ENCODE data around the gene UMODL1.
"Not testable (repeated sequence)": the region's sequence is repeated elsewhere in the genome, so short reads cannot be mapped to it uniquely, and the experiment has no call there.

UMODL1 gene

DNA sequence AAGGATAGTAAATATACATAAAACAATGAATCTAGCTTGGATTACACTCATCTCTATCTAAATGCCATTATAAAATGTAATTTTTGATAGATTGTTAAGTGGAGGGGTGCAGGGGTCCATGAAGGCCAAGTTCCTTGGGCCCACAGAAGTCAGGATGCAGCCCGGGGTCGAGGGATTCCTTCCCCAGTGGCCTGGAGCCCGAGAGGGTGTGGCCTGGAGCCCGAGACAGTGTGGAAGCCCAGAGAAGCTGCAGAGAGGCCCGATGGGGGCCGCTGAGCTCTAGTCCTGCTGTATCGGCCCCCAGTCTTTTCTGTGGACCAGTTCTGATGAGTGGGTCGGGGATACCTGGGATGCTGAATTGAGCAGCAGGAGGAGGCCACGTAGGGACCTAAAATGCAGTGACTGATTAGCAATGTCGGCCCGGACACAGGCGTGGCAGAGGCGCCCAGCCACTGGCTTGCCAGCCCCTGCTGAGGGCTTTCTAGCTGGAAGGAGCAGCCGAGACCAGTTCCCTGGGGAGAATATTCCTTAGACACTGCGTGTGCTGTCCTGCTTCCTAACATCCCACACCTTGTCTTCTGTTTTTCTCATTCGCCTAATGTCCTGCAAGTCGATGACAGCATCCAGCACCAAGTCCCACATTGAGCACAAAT lies 38.9 kb downstream of the UMODL1 start:
- Histone ChIP-seq H3K4me3 (no peak overlapping the region), H3K36me3 (no peaks in the 10 kb centered on the region), H3K27me3 (no peaks in the 10 kb centered on the region), H3K9ac (no peak overlapping the region), H3K4me2 (peak overlapping the region; percentile 98), H3K4me1 (peaks cover 96% of the 10 kb centered on the region), H3K9me3 (no peaks in the 10 kb centered on the region), H3K27ac (no peak overlapping the region), H4K20me1 (no peaks in the 10 kb centered on the region)
- TF ChIP-seq Cebpa-rat (IDR thresholded peaks at IDR 0.05) = no peak

DNA sequence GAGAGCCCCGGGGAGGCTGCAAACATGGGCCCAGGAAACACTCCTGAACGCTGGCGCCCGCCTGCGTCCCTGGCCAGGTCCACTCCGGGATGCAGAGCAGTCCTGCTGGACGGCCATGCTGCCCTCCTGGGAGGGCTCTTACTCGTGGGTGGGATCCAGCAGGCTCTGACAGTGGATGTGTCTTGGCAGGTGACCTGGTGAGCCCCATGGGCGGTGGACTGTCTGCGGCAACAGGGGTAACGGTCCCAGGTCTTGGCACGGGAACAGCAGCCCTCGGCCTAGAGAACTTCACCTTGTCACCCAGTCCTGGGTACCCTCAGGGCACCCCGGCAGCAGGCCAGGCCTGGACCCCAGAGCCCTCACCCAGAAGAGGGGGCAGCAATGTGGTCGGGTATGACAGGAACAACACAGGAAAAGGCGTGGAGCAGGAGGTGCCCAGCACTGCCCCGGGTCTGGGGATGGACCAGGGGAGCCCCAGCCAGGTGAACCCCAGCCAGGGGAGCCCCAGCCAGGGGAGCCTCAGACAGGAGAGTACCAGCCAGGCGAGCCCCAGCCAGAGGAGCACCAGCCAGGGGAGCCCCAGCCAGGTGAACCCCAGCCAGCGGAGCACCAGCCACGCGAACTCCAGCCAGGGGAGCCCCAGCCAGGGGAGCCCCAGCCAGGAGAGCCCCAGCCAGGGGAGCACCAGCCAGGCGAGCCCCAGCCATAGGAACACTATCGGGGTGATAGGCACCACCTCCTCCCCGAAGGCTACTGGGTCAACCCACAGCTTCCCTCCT lies 39.8 kb downstream of the UMODL1 start:
- H3K27me3 ChIP-seq = no peaks in the 10 kb centered on the region
- H3K4me1 ChIP-seq = peaks cover 93% of the 10 kb centered on the region
- no peaks in the 10 kb centered on the region for H4K20me1 ChIP-seq
- no peak overlapping the region for H3K4me3 ChIP-seq
- no peak overlapping the region for H3K9ac ChIP-seq
- no peaks in the 10 kb centered on the region for H3K9me3 ChIP-seq
- peak overlapping the region; percentile 98 for H3K4me2 ChIP-seq
- peak overlapping the region; percentile 40 for H3K27ac ChIP-seq
- H3K36me3 ChIP-seq = no peaks in the 10 kb centered on the region
- TF ChIP-seq Cebpa-rat (IDR thresholded peaks at IDR 0.05) = no peak

DNA sequence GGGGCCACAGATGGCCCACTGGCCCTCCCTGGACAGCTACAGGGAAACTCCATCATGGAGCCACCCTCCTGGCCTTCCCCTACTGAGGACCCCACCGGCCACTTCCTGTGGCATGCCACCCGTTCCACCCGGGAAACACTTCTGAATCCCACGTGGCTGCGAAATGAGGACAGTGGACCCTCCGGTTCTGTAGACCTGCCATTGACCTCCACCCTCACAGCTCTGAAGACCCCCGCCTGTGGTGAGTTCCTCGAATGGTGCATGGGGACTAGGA lies 40.3 kb downstream of the UMODL1 start:
- peak overlapping the region; percentile 98 for H3K4me2 ChIP-seq
- no peaks in the 10 kb centered on the region for H3K27me3 ChIP-seq
- H3K4me3 ChIP-seq = no peak overlapping the region
- H4K20me1 ChIP-seq = no peaks in the 10 kb centered on the region
- no peaks in the 10 kb centered on the region for H3K9me3 ChIP-seq
- H3K9ac ChIP-seq = no peak overlapping the region
- peaks cover 91% of the 10 kb centered on the region for H3K4me1 ChIP-seq
- peak overlapping the region; percentile 40 for H3K27ac ChIP-seq
- H3K36me3 ChIP-seq = no peaks in the 10 kb centered on the region
- TF ChIP-seq Cebpa-rat (IDR thresholded peaks at IDR 0.05) = no peak

DNA sequence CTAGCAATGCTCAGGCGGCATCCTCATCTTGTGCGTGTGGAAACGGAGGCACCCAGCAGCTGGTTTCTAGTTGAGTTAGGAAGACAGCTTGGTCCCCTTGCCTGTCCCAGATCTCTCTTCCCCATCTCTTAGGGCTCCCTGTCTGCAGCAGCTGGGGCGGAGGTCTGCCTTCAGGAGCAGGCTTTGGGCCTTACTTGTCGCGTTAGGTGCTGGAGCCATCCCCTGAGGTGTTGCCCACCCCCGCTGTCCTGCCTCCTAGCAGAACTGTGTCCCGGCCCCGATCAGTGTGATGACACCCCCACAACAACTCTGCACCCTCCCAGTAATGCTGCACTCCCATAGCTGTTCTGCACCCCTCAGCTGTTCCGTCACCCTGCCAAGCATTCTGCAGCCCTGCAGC lies 40.7 kb downstream of the UMODL1 start:
- no peaks in the 10 kb centered on the region for H3K27me3 ChIP-seq
- no peak overlapping the region for H3K27ac ChIP-seq
- H4K20me1 ChIP-seq = no peaks in the 10 kb centered on the region
- H3K4me3 ChIP-seq = no peak overlapping the region
- H3K4me1 ChIP-seq = peaks cover 91% of the 10 kb centered on the region
- H3K9ac ChIP-seq = no peak overlapping the region
- no peaks in the 10 kb centered on the region for H3K9me3 ChIP-seq
- no peak for TF ChIP-seq Cebpa-rat (IDR thresholded peaks at IDR 0.05)
- H3K36me3 ChIP-seq = no peaks in the 10 kb centered on the region
- peak overlapping the region; percentile 98 for H3K4me2 ChIP-seq

DNA sequence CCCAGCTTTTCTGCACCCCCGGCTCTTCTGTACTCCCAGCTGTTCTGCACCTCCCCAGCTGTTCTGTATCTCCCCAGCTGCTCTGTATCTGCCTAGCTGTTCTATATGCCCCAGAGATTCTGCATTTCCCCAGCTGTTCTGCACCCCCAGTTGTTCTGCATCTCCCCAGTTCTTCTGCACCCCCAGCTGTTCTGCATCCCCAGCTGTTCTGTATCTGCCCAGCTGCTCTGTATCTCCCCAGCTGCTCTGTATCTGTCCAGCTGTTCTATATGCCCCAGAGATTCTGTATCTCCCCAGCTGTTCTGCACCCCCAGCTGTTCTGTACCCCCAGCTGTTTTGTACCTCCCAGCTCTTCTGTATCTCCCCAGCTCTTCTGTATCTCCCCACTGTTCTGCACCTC lies 41.1 kb downstream of the UMODL1 start:
- Histone ChIP-seq H3K9me3 (no peaks in the 10 kb centered on the region), H3K4me1 (peaks cover 91% of the 10 kb centered on the region), H3K9ac (no peak overlapping the region), H3K4me3 (no peak overlapping the region), H3K36me3 (no peaks in the 10 kb centered on the region), H4K20me1 (no peaks in the 10 kb centered on the region), H3K27ac (no peak overlapping the region), H3K27me3 (no peaks in the 10 kb centered on the region), H3K4me2 (peak overlapping the region; percentile 98)
- no peak for TF ChIP-seq Cebpa-rat (IDR thresholded peaks at IDR 0.05)

DNA sequence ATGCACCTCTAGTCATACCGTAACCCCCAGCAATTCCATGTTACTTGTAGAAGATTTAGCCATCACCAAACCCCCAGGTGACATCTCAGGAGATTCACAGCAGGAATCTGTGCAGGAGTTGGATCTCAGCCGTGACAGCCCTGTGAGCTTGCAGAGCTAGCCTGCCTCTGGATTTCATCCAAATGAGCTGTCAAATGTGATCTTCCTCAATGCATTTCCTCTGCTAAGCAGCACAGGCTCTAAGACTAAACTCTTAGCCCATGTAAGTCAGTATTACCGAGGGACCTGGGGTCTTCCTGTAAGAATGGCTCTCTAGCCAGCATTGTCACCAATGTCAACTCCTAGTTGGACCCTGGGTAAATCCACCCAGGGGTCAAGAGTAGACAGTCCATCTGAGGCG lies 41.7 kb downstream of the UMODL1 start:
- Histone ChIP-seq H3K9me3 (no peaks in the 10 kb centered on the region), H3K36me3 (no peaks in the 10 kb centered on the region), H4K20me1 (no peaks in the 10 kb centered on the region), H3K27me3 (no peaks in the 10 kb centered on the region), H3K4me2 (peak overlapping the region; percentile 98), H3K27ac (no peak overlapping the region), H3K9ac (no peak overlapping the region), H3K4me1 (peaks cover 91% of the 10 kb centered on the region), H3K4me3 (no peak overlapping the region)
- no peak for TF ChIP-seq Cebpa-rat (IDR thresholded peaks at IDR 0.05)

DNA sequence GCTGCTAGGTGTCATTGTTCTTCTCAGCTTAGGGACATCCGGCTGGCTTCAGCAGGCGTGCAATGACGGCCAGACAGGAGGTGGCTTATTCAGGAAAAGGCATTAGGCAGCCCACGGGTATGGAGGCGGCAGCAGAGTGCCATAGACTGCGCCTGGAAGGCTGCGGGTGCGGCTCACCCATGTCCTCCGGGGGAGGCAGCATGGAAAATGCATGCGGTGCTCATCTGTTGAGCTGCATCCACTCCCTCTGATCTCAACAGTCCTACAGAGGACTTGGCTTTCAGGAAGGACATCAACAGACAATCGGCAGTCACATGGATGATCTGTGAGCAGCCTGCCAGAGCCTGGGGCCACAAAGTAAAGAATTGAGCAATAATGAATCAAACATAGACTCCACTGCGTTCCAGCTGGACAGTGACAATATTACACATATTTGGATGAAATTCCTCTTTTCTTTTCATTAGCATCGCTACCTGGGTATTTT lies 42.9 kb downstream of the UMODL1 start:
- Histone ChIP-seq H3K27ac (no peak overlapping the region), H3K4me3 (no peak overlapping the region), H3K27me3 (no peaks in the 10 kb centered on the region), H3K9me3 (no peaks in the 10 kb centered on the region), H4K20me1 (no peaks in the 10 kb centered on the region), H3K4me2 (no peak overlapping the region), H3K4me1 (peaks cover 91% of the 10 kb centered on the region), H3K36me3 (no peaks in the 10 kb centered on the region), H3K9ac (no peak overlapping the region)
- TF ChIP-seq Cebpa-rat (IDR thresholded peaks at IDR 0.05) = no peak

DNA sequence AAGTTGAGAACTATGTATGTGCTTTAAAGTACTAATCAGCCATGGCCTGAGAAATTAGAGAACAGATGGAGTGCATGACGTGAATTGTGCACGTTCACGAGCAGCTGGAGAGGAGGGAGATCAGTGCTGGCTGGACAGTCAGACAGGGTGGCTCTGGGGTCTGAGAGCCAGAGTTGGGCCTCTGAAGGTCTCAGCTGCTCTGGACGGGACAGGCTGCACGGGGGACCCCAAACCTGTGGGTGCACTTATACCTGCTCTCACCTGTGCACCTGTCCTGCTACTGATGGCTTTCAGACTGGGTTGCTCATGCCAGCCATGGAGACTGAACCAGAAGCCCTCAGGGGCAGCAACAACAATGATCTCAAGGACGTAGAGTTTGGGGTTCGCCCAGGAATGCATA lies 43.5 kb downstream of the UMODL1 start:
- Histone ChIP-seq H3K36me3 (no peaks in the 10 kb centered on the region), H3K4me3 (no peak overlapping the region), H3K9ac (no peak overlapping the region), H4K20me1 (no peaks in the 10 kb centered on the region), H3K4me1 (peaks cover 91% of the 10 kb centered on the region), H3K27me3 (no peaks in the 10 kb centered on the region), H3K9me3 (no peaks in the 10 kb centered on the region), H3K27ac (no peak overlapping the region), H3K4me2 (no peak overlapping the region)
- no peak for TF ChIP-seq Cebpa-rat (IDR thresholded peaks at IDR 0.05)

DNA sequence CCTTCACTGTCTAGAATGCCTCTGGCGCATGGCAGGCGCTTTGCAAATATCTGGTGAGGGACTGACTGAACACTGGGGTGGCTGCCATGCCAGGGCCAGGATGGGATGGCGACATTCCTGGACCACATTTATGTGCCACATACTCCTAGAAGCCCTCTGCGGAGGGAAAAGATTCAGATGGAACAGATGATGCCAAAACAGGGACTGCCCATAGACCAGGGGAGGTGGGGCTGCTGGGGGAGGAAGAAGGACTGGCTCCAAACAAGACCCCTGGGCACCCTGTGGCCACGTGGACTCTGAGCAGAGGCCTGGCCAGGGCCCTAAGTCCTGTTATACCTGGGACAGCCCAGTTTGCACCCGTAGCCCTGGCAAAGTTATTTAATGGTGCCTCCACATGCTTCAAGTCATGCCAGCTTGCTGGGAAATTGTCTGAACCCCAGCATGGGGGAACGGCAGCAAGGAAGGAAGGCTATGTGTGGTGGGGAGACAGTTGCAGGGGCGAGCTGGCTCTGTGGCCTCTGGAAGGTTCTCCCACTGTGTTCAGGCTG lies 44.1 kb downstream of the UMODL1 start:
- Histone ChIP-seq H3K9ac (no peak overlapping the region), H3K27ac (no peak overlapping the region), H3K9me3 (no peaks in the 10 kb centered on the region), H3K27me3 (no peaks in the 10 kb centered on the region), H3K36me3 (no peaks in the 10 kb centered on the region), H3K4me1 (peaks cover 91% of the 10 kb centered on the region), H3K4me2 (no peak overlapping the region), H4K20me1 (no peaks in the 10 kb centered on the region), H3K4me3 (no peak overlapping the region)
- no peak for TF ChIP-seq Cebpa-rat (IDR thresholded peaks at IDR 0.05)

DNA sequence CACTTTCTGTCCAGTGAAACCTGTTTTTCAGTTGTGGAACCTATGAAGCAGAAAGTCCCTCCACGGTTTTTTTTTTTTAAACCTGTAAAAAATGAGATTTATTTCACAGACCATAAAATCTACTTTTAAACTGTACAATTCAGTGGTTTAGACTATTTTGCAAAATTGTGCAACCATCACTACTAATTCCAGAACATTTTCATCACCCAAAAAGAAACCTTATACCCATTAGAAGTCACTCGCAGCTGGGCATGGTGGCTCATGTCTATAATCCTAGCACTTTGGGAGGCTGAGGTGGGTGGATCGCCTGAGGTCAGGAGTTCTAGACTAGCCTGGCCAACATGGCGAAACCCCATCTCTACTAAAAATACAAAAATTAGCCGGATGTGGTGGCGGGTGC lies 45.4 kb downstream of the UMODL1 start:
- not testable (repeated sequence) for H3K9me3 ChIP-seq, H3K4me3 ChIP-seq, H3K27me3 ChIP-seq, H3K36me3 ChIP-seq, H3K27ac ChIP-seq, H3K9ac ChIP-seq, H4K20me1 ChIP-seq
- Histone ChIP-seq H3K4me2 (peak overlapping the region; percentile 94), H3K4me1 (peaks cover 91% of the 10 kb centered on the region)

All from BLaER1 (cell line).